H9 (cell line): ENCODE results near the gene CARD6. TPM values are rescaled to one million over a fixed set of nuclear protein-coding genes. Genes with fewer than 3 reads are reported as not detected.

Experiments
- DNase-seq: peaks from one replicate; pipeline ENCODE4 v3.0.0-alpha.2; 2017
- H2AFZ ChIP-seq: one replicate; pipeline ENCODE4 v1.6.1; 2013; ENCODE audit warnings: mild to moderate bottlenecking, low read length, control low read depth, moderate library complexity
- H2AK5ac ChIP-seq: 2 replicates; pipeline ENCODE4 v1.6.1; 2013; ENCODE audit warnings: low read length, control low read depth, mixed read lengths; ENCODE audit not compliant: insufficient read length
- H2BK120ac ChIP-seq: one replicate; pipeline ENCODE4 v1.6.1; 2013; ENCODE audit warnings: low read depth, mild to moderate bottlenecking, low read length, control low read depth, inconsistent platforms; ENCODE audit not compliant: poor library complexity, severe bottlenecking
- H2BK12ac ChIP-seq: 2 replicates; pipeline ENCODE4 v1.6.1; 2013; ENCODE audit warnings: low read length, control low read depth, mixed read lengths, low read depth; ENCODE audit not compliant: insufficient read length
- H2BK15ac ChIP-seq: 2 replicates; pipeline ENCODE4 v1.6.1; 2013; ENCODE audit warnings: low read depth, low read length, control low read depth
- H2BK20ac ChIP-seq: one replicate; pipeline ENCODE4 v1.6.1; 2013; ENCODE audit warnings: low read depth, mild to moderate bottlenecking, low read length, control low read depth, inconsistent platforms; ENCODE audit not compliant: poor library complexity, severe bottlenecking
- H2BK5ac ChIP-seq: 2 replicates; pipeline ENCODE4 v1.6.1; 2013; ENCODE audit warnings: low read length, control low read depth, mixed read lengths; ENCODE audit not compliant: insufficient read length
- H3K14ac ChIP-seq: 2 replicates; pipeline ENCODE4 v1.6.1; 2013; ENCODE audit warnings: low read length, control low read depth; ENCODE audit not compliant: insufficient read depth
- H3K18ac ChIP-seq: 2 replicates; pipeline ENCODE4 v1.6.1; 2013; ENCODE audit warnings: low read depth, mild to moderate bottlenecking, mixed read lengths, low read length, control low read depth; ENCODE audit not compliant: insufficient read length
- H3K23ac ChIP-seq: 2 replicates; pipeline ENCODE4 v1.6.1; 2013; ENCODE audit warnings: low read length, control low read depth, mixed read lengths, low read depth; ENCODE audit not compliant: insufficient read length
- H3K23me2 ChIP-seq: 2 replicates; pipeline ENCODE4 v1.6.1; 2013; ENCODE audit warnings: low read depth, mild to moderate bottlenecking, mixed read lengths, low read length, control low read depth; ENCODE audit not compliant: insufficient read length, poor library complexity, severe bottlenecking
- H3K27ac ChIP-seq: 2 replicates; pipeline ENCODE4 v1.5.1; 2013; ENCODE audit warnings: low read length, control low read depth, mixed read lengths, low read depth; ENCODE audit not compliant: insufficient read length
- H3K27me3 ChIP-seq: 2 replicates; pipeline ENCODE4 v1.6.1; 2013; ENCODE audit warnings: low read length, control low read depth, inconsistent platforms; ENCODE audit not compliant: insufficient read depth
- H3K4ac ChIP-seq: 2 replicates; pipeline ENCODE4 v1.6.1; 2013; ENCODE audit warnings: low read depth, mild to moderate bottlenecking, control low read depth, inconsistent platforms, low read length, moderate library complexity
- H3K4me1 ChIP-seq: 2 replicates; pipeline ENCODE4 v1.6.1; 2013; ENCODE audit warnings: low read length, control low read depth, inconsistent platforms; ENCODE audit not compliant: insufficient read depth
- H3K4me2 ChIP-seq: 2 replicates; pipeline ENCODE4 v1.6.1; 2013; ENCODE audit warnings: low read length, control low read depth, mixed read lengths; ENCODE audit not compliant: insufficient read length, insufficient read depth
- H3K56ac ChIP-seq: 2 replicates; pipeline ENCODE4 v1.6.1; 2013; ENCODE audit warnings: low read depth, mild to moderate bottlenecking, mixed read lengths, low read length, control low read depth; ENCODE audit not compliant: insufficient read length
- H3K79me1 ChIP-seq: 2 replicates; pipeline ENCODE4 v1.6.1; 2013; ENCODE audit warnings: low read depth, mild to moderate bottlenecking, moderate library complexity, low read length, control low read depth, inconsistent platforms; ENCODE audit not compliant: insufficient read depth, poor library complexity, severe bottlenecking
- H3K79me2 ChIP-seq: 2 replicates; pipeline ENCODE4 v1.6.1; 2013; ENCODE audit warnings: low read length, control low read depth, inconsistent platforms; ENCODE audit not compliant: insufficient read depth
- H3K9ac ChIP-seq: 2 replicates; pipeline ENCODE4 v1.6.1; 2013; ENCODE audit warnings: low read length, control low read depth, mixed read lengths; ENCODE audit not compliant: insufficient read length; ENCODE audit errors: extremely low read depth
- H3K9me3 ChIP-seq: one replicate; pipeline ENCODE4 v1.6.1; 2013; ENCODE audit warnings: low read depth, low read length, inconsistent platforms; ENCODE audit not compliant: control insufficient read depth
- H3T11ph ChIP-seq: one replicate; pipeline ENCODE4 v1.6.1; 2013; ENCODE audit warnings: mild to moderate bottlenecking, low read length, control low read depth, inconsistent platforms
- H4K20me1 ChIP-seq: one replicate; pipeline ENCODE4 v1.6.1; 2013; ENCODE audit not compliant: control insufficient read depth, insufficient read length, insufficient read depth
- H4K5ac ChIP-seq: 2 replicates; pipeline ENCODE4 v1.6.1; 2013; ENCODE audit warnings: low read depth, mild to moderate bottlenecking, mixed read lengths, low read length, control low read depth; ENCODE audit not compliant: insufficient read length
- H4K8ac ChIP-seq: replicated peaks from 2 replicates; pipeline ENCODE4 v1.6.1; 2013; ENCODE audit warnings: low read length, control low read depth, mixed read lengths, low read depth; ENCODE audit not compliant: insufficient read length
- H4K91ac ChIP-seq: 2 replicates; pipeline ENCODE4 v1.6.1; 2013; ENCODE audit warnings: low read depth, mild to moderate bottlenecking, moderate library complexity, mixed read lengths, low read length, control low read depth; ENCODE audit not compliant: insufficient read length
- H3K27ac Mint-ChIP-seq, 3 experiments: 2 replicates in 2 of 3; 3 replicates in 1 of 3; pipeline ENCODE4 v1.8.0; 2020 to 2021; ENCODE audit warnings: mixed read lengths in 3 of 3, mild to moderate bottlenecking in 1 of 3, moderate library complexity in 1 of 3
- H3K27me3 Mint-ChIP-seq: 2 replicates; pipeline ENCODE4 v1.8.0; 2021; ENCODE audit warnings: low read depth, mild to moderate bottlenecking, moderate library complexity, mixed read lengths
- H3K36me3 Mint-ChIP-seq, 3 experiments: 2 replicates in 2 of 3; 3 replicates in 1 of 3; pipeline ENCODE4 v1.8.0; 2020 to 2021; ENCODE audit warnings: low read depth in 3 of 3, mixed read lengths in 3 of 3; ENCODE audit not compliant: insufficient read depth in 1 of 3
- H3K4me1 Mint-ChIP-seq, 2 experiments: 2 replicates each; pipeline ENCODE4 v1.8.0; 2020; ENCODE audit warnings: mixed read lengths in 2 of 2
- H3K4me3 Mint-ChIP-seq, 2 experiments: 2 replicates in 1 of 2; 3 replicates in 1 of 2; pipeline ENCODE4 v1.8.0; 2020 to 2021; ENCODE audit warnings: mild to moderate bottlenecking in 2 of 2, mixed read lengths in 2 of 2, moderate library complexity in 1 of 2
- H3K9me3 Mint-ChIP-seq, 2 experiments: 2 replicates in 1 of 2; 3 replicates in 1 of 2; pipeline ENCODE4 v1.8.0; 2020; ENCODE audit warnings: mild to moderate bottlenecking in 2 of 2, mixed read lengths in 2 of 2, moderate library complexity in 1 of 2
- WGBS: extraction: QIAGEN DNeasy Blood & Tissue Kit; methylation state at CpG from one replicate; pipeline ENCODE4 v1.1.7; 2013; ENCODE audit warnings: missing lambda C conversion rate, low lambda C conversion rate, mixed read lengths; ENCODE audit not compliant: insufficient read length; ENCODE audit errors: extremely low coverage; 5-methylcytosine and 5-hydroxymethylcytosine counted together
- total RNA-seq: library from RNA; stranded (reverse); gene quantifications from 2 replicates; pipeline ENCODE4 v1.2.1, GENCODE V29; 2021
- TF ChIP-seq, protein P1 (sequence below): fragments of 200-600 bp; sonication (generic); conservative IDR thresholded peaks from 3 replicates; pipeline ENCODE4 v1.8.0; 2021; ENCODE audit warnings: antibody characterized with exemption, mild to moderate bottlenecking

CARD6 gene
- total RNA-seq, 1 experiment from 2014 or later, result 0.35 TPM

DNA sequence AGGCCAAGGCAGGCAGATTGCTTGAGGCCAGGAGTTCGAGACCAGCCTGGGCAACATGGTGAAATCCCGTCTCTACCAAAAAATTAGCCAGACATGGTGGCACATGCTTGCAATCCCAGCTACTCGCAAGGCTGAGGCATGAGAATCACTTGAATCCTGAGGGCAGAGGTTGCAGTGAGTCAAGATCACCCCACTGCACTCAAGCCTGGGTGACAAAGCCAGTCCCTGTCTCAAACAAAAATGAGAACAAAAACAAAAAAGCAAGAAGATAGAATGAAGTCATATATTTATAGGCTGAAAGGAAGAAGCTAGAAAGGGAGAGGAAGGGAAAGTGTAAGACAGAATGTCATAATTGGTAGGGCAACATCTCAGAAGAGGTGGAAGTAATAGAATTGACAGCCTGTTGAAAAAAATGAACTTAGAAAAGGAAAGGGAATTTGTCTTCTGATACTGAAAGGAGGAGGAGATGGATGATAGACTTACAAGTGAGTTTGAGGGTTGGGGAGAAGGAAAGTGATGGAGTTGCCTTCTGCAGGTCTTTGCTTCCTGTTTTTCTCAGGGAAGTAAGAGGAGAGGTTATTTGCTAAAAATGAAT is 32.2 kb downstream of the CARD6 start:
- Histone ChIP-seq H2BK15ac (no peak overlapping the region), H3K4ac (no peak overlapping the region), H3K79me1 (no peaks in the 10 kb centered on the region), H3K9me3 (no peaks in the 10 kb centered on the region), H3K18ac (no peak overlapping the region), H3K4me2 (no peak overlapping the region), H3T11ph (no peak overlapping the region), H3K79me2 (no peaks in the 10 kb centered on the region), H3K14ac (no peak overlapping the region), H2BK5ac (no peak overlapping the region), H2BK20ac (no peak overlapping the region), H2BK120ac (no peak overlapping the region), H3K4me1 (peaks cover 3% of the 10 kb centered on the region; the same call in 1 of the 2 replicates), H4K20me1 (no peaks in the 10 kb centered on the region), H3K27ac (no peak overlapping the region), H2BK12ac (no peak overlapping the region), H2AK5ac (no peak overlapping the region), H3K23ac (no peak overlapping the region), H4K5ac (no peak overlapping the region), H3K9ac (no peak overlapping the region), H3K23me2 (no peaks in the 10 kb centered on the region), H3K56ac (no peak overlapping the region), H4K8ac (no peak overlapping the region), H3K27me3 (no peaks in the 10 kb centered on the region), H2AFZ (no peak overlapping the region), H4K91ac (no peak overlapping the region)
- no peaks in the 10 kb centered on the region for H3K27me3 Mint-ChIP-seq
- H3K4me1 Mint-ChIP-seq, result peaks cover 8% of the 10 kb centered on the region in 2 experiments
- no peak overlapping the region for H3K27ac Mint-ChIP-seq
- peaks cover 12 to 14% of the 10 kb centered on the region in 2 experiments for H3K9me3 Mint-ChIP-seq
- WGBS, result no CpG with 5 or more reads among the region's 3 CpGs
- no peak overlapping the region for H3K4me3 Mint-ChIP-seq
- DNase-seq, result no peak
- TF ChIP-seq, protein P1, sequence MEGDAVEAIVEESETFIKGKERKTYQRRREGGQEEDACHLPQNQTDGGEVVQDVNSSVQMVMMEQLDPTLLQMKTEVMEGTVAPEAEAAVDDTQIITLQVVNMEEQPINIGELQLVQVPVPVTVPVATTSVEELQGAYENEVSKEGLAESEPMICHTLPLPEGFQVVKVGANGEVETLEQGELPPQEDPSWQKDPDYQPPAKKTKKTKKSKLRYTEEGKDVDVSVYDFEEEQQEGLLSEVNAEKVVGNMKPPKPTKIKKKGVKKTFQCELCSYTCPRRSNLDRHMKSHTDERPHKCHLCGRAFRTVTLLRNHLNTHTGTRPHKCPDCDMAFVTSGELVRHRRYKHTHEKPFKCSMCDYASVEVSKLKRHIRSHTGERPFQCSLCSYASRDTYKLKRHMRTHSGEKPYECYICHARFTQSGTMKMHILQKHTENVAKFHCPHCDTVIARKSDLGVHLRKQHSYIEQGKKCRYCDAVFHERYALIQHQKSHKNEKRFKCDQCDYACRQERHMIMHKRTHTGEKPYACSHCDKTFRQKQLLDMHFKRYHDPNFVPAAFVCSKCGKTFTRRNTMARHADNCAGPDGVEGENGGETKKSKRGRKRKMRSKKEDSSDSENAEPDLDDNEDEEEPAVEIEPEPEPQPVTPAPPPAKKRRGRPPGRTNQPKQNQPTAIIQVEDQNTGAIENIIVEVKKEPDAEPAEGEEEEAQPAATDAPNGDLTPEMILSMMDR, result no peak
- H3K36me3 Mint-ChIP-seq, result peaks cover 3 to 15% (median 5%) of the 10 kb centered on the region in 3 experiments; a peak in 5 of 7 replicates
